ENCODE measurements around the gene EIF1AX. TPM values are rescaled to one million over a fixed set of nuclear protein-coding genes. Genes with fewer than 3 reads are reported as not detected.

Gene EIF1AX
- total RNA-seq, 2 experiments from 2014 or later: 27.5 to 98.5 TPM

DNA sequence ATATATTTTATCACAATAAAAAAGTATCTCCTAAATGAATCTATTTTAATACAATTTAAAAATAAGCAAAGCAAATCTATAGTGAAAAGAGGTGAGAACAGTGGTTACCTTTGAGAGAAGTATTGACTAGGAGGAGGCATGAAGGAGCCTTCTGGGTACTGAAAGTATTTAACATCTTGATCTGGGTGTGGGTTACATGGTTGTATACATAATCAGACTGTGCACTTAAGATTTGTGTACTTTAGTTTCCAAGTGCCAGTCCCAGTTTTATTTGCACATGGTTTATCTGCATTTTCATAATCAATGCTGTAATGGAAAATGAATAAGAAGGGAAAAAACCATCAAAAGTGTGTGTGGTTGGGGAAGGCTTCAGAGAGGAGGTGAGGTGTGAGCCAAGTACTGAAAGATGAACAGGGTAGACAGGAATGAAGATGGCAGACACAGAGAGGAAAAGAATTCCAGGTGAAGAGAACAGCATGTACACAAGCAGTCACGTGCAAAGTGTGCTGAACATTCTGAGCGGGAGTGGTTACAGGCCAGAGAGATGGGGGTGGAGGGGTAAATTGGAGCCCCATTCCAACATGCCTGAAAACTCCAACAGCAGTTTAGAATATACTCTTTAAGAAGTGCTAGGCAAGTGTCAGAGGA lies 39.6 kb downstream of the EIF1AX start:
- ChIA-PET CTCF (ENCODE audit: unreplicated experiment) (no interaction called here), POLR2A (no interaction called here)
- no peak overlapping the region for H3K27ac ChIP-seq (ENCODE audit: low read depth, low read length, poor library complexity, severe bottlenecking)
- H4K20me1 ChIP-seq (ENCODE audit: insufficient read depth, low read length): no peaks in the 10 kb centered on the region
- no peaks in the 10 kb centered on the region for H3K79me2 ChIP-seq (ENCODE audit: insufficient read depth, low read depth, low read length)
- DNase-seq (ENCODE audit: low spot score): no peak
- H3K9me3 ChIP-seq (ENCODE audit: low read length): no peaks in the 10 kb centered on the region
- no peaks in the 10 kb centered on the region for H3K9me2 ChIP-seq (ENCODE audit: insufficient read depth, low read length)
- no peak for TF ChIP-seq CTCF (conservative IDR thresholded peaks at IDR 0.05; ENCODE audit: low read length)
- no peak for TF ChIP-seq EZH2phosphoT487 (IDR thresholded peaks at IDR 0.05; ENCODE audit: borderline replicate concordance, low read depth, low read length)
- H2AFZ ChIP-seq (ENCODE audit: low read length): no peak overlapping the region
- BruUV-seq (replicated peaks): no TSS peak
- no peaks in the 10 kb centered on the region for H3K4me1 ChIP-seq (ENCODE audit: insufficient read depth, low read length, poor library complexity, severe bottlenecking)
- intact Hi-C loops (cut with micrococcal nuclease; ENCODE audit: unreplicated experiment): no loop called here
- no peak overlapping the region for H3K4me3 ChIP-seq (ENCODE audit: low read depth, low read length, poor library complexity, severe bottlenecking)
- no peak overlapping the region for H3K4me2 ChIP-seq (ENCODE audit: low read length)
- H3K36me3 ChIP-seq (ENCODE audit: insufficient read depth, low read length): no peaks in the 10 kb centered on the region

GRCh38 chrX:20091499-20091898 lies 50.1 kb downstream of the EIF1AX start:
- Histone ChIP-seq H3K9me3 (ENCODE audit: low read length) (no peaks in the 10 kb centered on the region), H3K36me3 (ENCODE audit: insufficient read depth, low read length) (no peaks in the 10 kb centered on the region), H3K79me2 (ENCODE audit: insufficient read depth, low read depth, low read length) (no peaks in the 10 kb centered on the region), H2AFZ (ENCODE audit: low read length) (no peak overlapping the region), H3K9me2 (ENCODE audit: insufficient read depth, low read length) (no peaks in the 10 kb centered on the region), H3K4me1 (ENCODE audit: insufficient read depth, low read length, poor library complexity, severe bottlenecking) (no peaks in the 10 kb centered on the region), H3K27ac (ENCODE audit: low read depth, low read length, poor library complexity, severe bottlenecking) (no peak overlapping the region), H4K20me1 (ENCODE audit: insufficient read depth, low read length) (no peaks in the 10 kb centered on the region), H3K4me2 (ENCODE audit: low read length) (no peak overlapping the region), H3K4me3 (ENCODE audit: low read depth, low read length, poor library complexity, severe bottlenecking) (no peak overlapping the region)
- intact Hi-C loops (cut with micrococcal nuclease; ENCODE audit: unreplicated experiment): no loop called here
- no peak for TF ChIP-seq EZH2phosphoT487 (IDR thresholded peaks at IDR 0.05; ENCODE audit: borderline replicate concordance, low read depth, low read length)
- no peak for TF ChIP-seq CTCF (conservative IDR thresholded peaks at IDR 0.05; ENCODE audit: low read length)
- ChIA-PET POLR2A (interaction anchor here (0.6 kb wide), 1 partner anchor 50 kb away, joined by 3 read pairs; no protein-coding TSS in a partner anchor), CTCF (ENCODE audit: unreplicated experiment) (no interaction called here)
- DNase-seq (ENCODE audit: low spot score): no peak
- BruUV-seq (replicated peaks): no TSS peak

DNA sequence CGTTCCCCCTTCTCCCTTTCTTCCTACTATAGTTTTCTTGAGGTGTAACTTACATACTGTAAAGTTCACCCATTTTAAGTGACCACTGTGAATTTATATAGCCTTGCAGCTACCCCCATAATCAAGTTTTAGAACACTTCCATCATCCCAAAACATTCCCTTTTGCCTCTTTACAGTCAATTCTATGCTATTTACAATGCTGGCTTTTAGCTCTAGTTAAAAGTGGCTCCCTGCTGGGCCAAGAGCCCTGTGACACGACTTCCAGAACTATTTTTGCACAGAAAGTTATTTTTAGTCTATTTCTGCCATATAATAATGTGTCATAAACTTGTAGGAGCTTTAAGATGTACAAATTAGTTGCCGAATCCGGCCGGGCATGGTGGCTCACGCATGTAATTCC lies 51.8 kb downstream of the EIF1AX start:
- no peaks in the 10 kb centered on the region for H4K20me1 ChIP-seq (ENCODE audit: insufficient read depth, low read length)
- no peak overlapping the region for H3K27ac ChIP-seq (ENCODE audit: low read depth, low read length, poor library complexity, severe bottlenecking)
- H3K9me3 ChIP-seq (ENCODE audit: low read length): no peaks in the 10 kb centered on the region
- H3K36me3 ChIP-seq (ENCODE audit: insufficient read depth, low read length): no peaks in the 10 kb centered on the region
- CTCF ChIA-PET (ENCODE audit: unreplicated experiment): no interaction called here
- intact Hi-C loops (cut with micrococcal nuclease; ENCODE audit: unreplicated experiment): no loop called here
- H2AFZ ChIP-seq (ENCODE audit: low read length): no peak overlapping the region
- H3K4me2 ChIP-seq (ENCODE audit: low read length): no peak overlapping the region
- no peak overlapping the region for H3K4me3 ChIP-seq (ENCODE audit: low read depth, low read length, poor library complexity, severe bottlenecking)
- no peaks in the 10 kb centered on the region for H3K9me2 ChIP-seq (ENCODE audit: insufficient read depth, low read length)
- TF ChIP-seq CTCF (conservative IDR thresholded peaks at IDR 0.05; ENCODE audit: low read length) (no peak), EZH2phosphoT487 (IDR thresholded peaks at IDR 0.05; ENCODE audit: borderline replicate concordance, low read depth, low read length) (no peak)
- POLR2A ChIA-PET: no interaction called here
- no peaks in the 10 kb centered on the region for H3K4me1 ChIP-seq (ENCODE audit: insufficient read depth, low read length, poor library complexity, severe bottlenecking)
- no peaks in the 10 kb centered on the region for H3K79me2 ChIP-seq (ENCODE audit: insufficient read depth, low read depth, low read length)
- no TSS peak for BruUV-seq (replicated peaks)
- no peak for DNase-seq (ENCODE audit: low spot score)

All from OCI-LY7 (cell line).